Upper lobe of left lung (tissue), 4 donors: ENCODE results near the gene ZSCAN25.

Experiments
- CTCF ChIP-seq, 6 experiments: fragments of 450-650 bp in 4 of 6; fragments of 200-600 bp in 2 of 6; sonication (generic) in 2 of 6; IDR thresholded peaks; one replicate each; pipeline ENCODE4 v1.5.1; 2016 to 2019; ENCODE audit warnings: antibody characterized with exemption in 6 of 6
- EP300 ChIP-seq, 4 donors: sonication (generic); formaldehyde crosslinking; IDR thresholded peaks; one replicate each; pipeline ENCODE4 v1.5.1; 2017; ENCODE audit warnings: antibody characterized with exemption in 4 of 4, control low read depth in 2 of 4
- POLR2A ChIP-seq, 4 donors: fragments of 450-650 bp; IDR thresholded peaks; one replicate each; pipeline ENCODE4 v1.5.1; 2016 to 2017; ENCODE audit warnings: antibody characterized with exemption in 4 of 4, mild to moderate bottlenecking in 2 of 4
- POLR2AphosphoS5 ChIP-seq, 2 donors: sonication (generic); formaldehyde crosslinking; IDR thresholded peaks; one replicate each; pipeline ENCODE4 v1.5.1; 2017; ENCODE audit warnings: antibody characterized with exemption in 2 of 2

- TF ChIP-seq POLR2AphosphoS5 (IDR thresholded peaks at IDR 0.05): no peak
- no peak for TF ChIP-seq POLR2A (IDR thresholded peaks at IDR 0.05)
- peak in 4 of 6 experiments; percentile 11 to 38 (median 16) for TF ChIP-seq CTCF (IDR thresholded peaks at IDR 0.05)
- TF ChIP-seq EP300 (IDR thresholded peaks at IDR 0.05): no peak
Measured at GRCh38 chr7:99631295-99632109, 14.8 kb downstream of the ZSCAN25 start.
